SU-DHL-6 (cell line): ENCODE results near the gene FGF19.
A peak's percentile ranks its signal among the peaks of the same experiment; 100 is the strongest.

Experiments
- H2AFZ ChIP-seq: fragments of 200-600 bp; sonication (generic); 2 replicates; pipeline ENCODE4 v1.6.1; 2014; ENCODE audit warnings: low read depth, mild to moderate bottlenecking, moderate library complexity, mixed read lengths, antibody characterized with exemption, low read length; ENCODE audit not compliant: severe bottlenecking
- H3F3A ChIP-seq: fragments of 200-600 bp; shearing (Covaris generic); 2 replicates; pipeline ENCODE4 v1.6.0; 2016; ENCODE audit warnings: antibody characterized with exemption, mild to moderate bottlenecking; ENCODE audit not compliant: insufficient read depth
- H3K27ac ChIP-seq: fragments of 200-600 bp; sonication (generic); 2 replicates; pipeline ENCODE4 v1.5.1; 2016; ENCODE audit warnings: low read depth, mild to moderate bottlenecking, low read length, moderate library complexity, mixed read lengths
- H3K27me3 ChIP-seq: fragments of 200-600 bp; sonication (generic), shearing (Covaris generic); 2 replicates; pipeline ENCODE4 v1.6.0; 2014; ENCODE audit warnings: mild to moderate bottlenecking, low read length
- H3K36me3 ChIP-seq: fragments of 200-600 bp; sonication (generic); 2 replicates; pipeline ENCODE4 v1.6.1; 2014; ENCODE audit warnings: mild to moderate bottlenecking, low read length, mixed read lengths
- H3K4me2 ChIP-seq: fragments of 300-600, 200-600 bp; shearing (Covaris generic), sonication (generic); 2 replicates; pipeline ENCODE4 v1.6.0; 2014; ENCODE audit warnings: low read length, low read depth, mild to moderate bottlenecking; ENCODE audit not compliant: poor library complexity, severe bottlenecking
- H3K4me3 ChIP-seq: fragments of 200-600 bp; sonication (generic); 2 replicates; pipeline ENCODE4 v1.5.1; 2014; ENCODE audit warnings: antibody characterized with exemption, low read length, mild to moderate bottlenecking, mixed read lengths; ENCODE audit not compliant: insufficient read depth, poor library complexity, severe bottlenecking
- H3K79me2 ChIP-seq: fragments of 200-600 bp; sonication (generic); 2 replicates; pipeline ENCODE4 v1.6.1; 2014; ENCODE audit warnings: mild to moderate bottlenecking, low read length, moderate library complexity; ENCODE audit not compliant: insufficient read depth
- H3K9ac ChIP-seq: fragments of 200-600 bp; sonication (generic); 2 replicates; pipeline ENCODE4 v1.7.0; 2014; ENCODE audit warnings: mild to moderate bottlenecking, low read length
- H3K9me2 ChIP-seq: fragments of 200-600 bp; sonication (generic); replicated peaks from 2 replicates; pipeline ENCODE4 v1.6.1; 2014; ENCODE audit warnings: low read length; ENCODE audit not compliant: insufficient read depth
- H3K9me3 ChIP-seq: fragments of 200-600 bp; sonication (generic); 2 replicates; pipeline ENCODE4 v1.6.1; 2014; ENCODE audit warnings: low read length, mixed read lengths; ENCODE audit not compliant: insufficient read depth
- H4K20me1 ChIP-seq: fragments of 200-600 bp; sonication (generic); 2 replicates; pipeline ENCODE4 v1.6.1; 2014; ENCODE audit warnings: low read depth, mild to moderate bottlenecking, antibody characterized with exemption, low read length, moderate library complexity, mixed read lengths
- EZH2phosphoT487 ChIP-seq: fragments of 200-600 bp; sonication (generic), shearing (Covaris generic); conservative IDR thresholded peaks from 2 replicates; pipeline ENCODE4 v1.6.1; 2018; ENCODE audit warnings: mild to moderate bottlenecking, antibody characterized with exemption, low read length, moderate library complexity, mixed read lengths
- TF ChIP-seq, protein P1 (sequence below): fragments of 200-600 bp; sonication (generic); IDR thresholded peaks from one replicate; pipeline ENCODE4 v1.5.1; 2017; ENCODE audit warnings: antibody characterized with exemption, mild to moderate bottlenecking, low read length, moderate library complexity; ENCODE audit not compliant: insufficient read depth, poor library complexity, severe bottlenecking

Gene FGF19

DNA sequence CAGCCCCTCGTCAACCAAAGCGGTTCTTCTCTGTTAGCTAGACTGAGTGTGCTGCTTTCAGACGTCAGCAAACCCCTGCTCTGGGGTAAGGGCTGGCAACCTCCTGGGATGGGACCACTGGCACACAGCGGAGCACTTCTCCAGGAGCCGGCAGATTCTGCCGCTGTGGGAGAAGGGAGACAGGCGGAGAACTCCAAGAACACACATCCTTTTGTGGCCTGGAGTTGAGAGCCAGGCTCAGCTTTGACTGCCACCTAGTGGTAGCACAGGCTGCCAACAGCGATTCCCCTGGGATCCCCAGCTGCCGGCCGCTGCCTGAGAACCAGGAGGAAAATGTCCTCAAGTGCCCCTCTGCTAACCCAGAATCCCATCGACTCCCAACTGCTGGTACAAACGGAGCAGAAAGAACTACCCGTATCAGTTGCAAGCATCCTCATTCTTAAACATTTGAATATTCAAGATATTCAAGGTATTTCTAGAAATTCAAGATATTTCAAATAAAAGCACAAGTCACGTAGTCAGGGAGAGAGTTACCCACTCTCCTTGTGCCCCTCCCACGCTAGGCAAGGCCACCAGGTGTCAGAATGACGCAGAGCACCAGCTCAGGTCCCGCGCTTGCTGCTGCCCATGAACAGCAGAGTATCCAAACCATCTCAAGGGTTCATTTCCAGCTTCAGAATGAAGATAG lies 33.5 kb downstream of the FGF19 start:
- TF ChIP-seq, protein P1, sequence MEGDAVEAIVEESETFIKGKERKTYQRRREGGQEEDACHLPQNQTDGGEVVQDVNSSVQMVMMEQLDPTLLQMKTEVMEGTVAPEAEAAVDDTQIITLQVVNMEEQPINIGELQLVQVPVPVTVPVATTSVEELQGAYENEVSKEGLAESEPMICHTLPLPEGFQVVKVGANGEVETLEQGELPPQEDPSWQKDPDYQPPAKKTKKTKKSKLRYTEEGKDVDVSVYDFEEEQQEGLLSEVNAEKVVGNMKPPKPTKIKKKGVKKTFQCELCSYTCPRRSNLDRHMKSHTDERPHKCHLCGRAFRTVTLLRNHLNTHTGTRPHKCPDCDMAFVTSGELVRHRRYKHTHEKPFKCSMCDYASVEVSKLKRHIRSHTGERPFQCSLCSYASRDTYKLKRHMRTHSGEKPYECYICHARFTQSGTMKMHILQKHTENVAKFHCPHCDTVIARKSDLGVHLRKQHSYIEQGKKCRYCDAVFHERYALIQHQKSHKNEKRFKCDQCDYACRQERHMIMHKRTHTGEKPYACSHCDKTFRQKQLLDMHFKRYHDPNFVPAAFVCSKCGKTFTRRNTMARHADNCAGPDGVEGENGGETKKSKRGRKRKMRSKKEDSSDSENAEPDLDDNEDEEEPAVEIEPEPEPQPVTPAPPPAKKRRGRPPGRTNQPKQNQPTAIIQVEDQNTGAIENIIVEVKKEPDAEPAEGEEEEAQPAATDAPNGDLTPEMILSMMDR, result peak; percentile 83
- TF ChIP-seq EZH2phosphoT487, result no peak
- Histone ChIP-seq H2AFZ (no peak overlapping the region), H3K4me3 (no peak overlapping the region), H3K9ac (no peak overlapping the region), H3K79me2 (peaks cover 24% of the 10 kb centered on the region), H3K36me3 (no peaks in the 10 kb centered on the region), H3K9me2 (no peaks in the 10 kb centered on the region), H4K20me1 (no peaks in the 10 kb centered on the region; the same call in 1 of the 2 replicates), H3K27ac (no peak overlapping the region), H3F3A (no peaks in the 10 kb centered on the region), H3K4me2 (no peak overlapping the region), H3K27me3 (no peaks in the 10 kb centered on the region), H3K9me3 (no peaks in the 10 kb centered on the region)

DNA sequence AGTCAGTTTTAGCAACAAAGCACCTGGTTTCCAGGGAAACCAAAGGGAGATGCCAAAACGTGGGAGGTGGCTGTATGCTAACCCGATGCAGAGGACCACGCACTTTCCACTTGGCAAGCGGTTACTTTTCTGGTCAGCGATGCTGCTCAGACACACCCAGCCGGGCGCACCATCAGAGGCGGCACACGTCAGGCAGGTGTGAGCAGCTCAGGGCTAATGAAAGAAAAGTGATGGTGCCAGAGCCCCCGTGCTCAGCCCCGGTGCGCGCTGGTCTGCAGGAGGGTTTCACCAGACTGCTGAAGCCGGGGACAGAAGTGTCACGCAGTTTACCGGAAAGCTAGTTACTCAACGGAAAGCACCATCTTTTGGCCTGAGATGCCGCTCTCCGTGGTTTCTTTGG lies 34.3 kb downstream of the FGF19 start:
- Histone ChIP-seq H4K20me1 (no peaks in the 10 kb centered on the region; the same call in 1 of the 2 replicates), H3K27me3 (no peaks in the 10 kb centered on the region), H3K9ac (no peak overlapping the region), H2AFZ (no peak overlapping the region), H3K4me2 (no peak overlapping the region), H3K79me2 (peaks cover 17% of the 10 kb centered on the region), H3K9me3 (no peaks in the 10 kb centered on the region), H3F3A (no peaks in the 10 kb centered on the region), H3K4me3 (no peak overlapping the region), H3K36me3 (no peaks in the 10 kb centered on the region), H3K27ac (no peak overlapping the region), H3K9me2 (no peaks in the 10 kb centered on the region)
- TF ChIP-seq, protein P1, result no peak
- TF ChIP-seq EZH2phosphoT487, result no peak

DNA sequence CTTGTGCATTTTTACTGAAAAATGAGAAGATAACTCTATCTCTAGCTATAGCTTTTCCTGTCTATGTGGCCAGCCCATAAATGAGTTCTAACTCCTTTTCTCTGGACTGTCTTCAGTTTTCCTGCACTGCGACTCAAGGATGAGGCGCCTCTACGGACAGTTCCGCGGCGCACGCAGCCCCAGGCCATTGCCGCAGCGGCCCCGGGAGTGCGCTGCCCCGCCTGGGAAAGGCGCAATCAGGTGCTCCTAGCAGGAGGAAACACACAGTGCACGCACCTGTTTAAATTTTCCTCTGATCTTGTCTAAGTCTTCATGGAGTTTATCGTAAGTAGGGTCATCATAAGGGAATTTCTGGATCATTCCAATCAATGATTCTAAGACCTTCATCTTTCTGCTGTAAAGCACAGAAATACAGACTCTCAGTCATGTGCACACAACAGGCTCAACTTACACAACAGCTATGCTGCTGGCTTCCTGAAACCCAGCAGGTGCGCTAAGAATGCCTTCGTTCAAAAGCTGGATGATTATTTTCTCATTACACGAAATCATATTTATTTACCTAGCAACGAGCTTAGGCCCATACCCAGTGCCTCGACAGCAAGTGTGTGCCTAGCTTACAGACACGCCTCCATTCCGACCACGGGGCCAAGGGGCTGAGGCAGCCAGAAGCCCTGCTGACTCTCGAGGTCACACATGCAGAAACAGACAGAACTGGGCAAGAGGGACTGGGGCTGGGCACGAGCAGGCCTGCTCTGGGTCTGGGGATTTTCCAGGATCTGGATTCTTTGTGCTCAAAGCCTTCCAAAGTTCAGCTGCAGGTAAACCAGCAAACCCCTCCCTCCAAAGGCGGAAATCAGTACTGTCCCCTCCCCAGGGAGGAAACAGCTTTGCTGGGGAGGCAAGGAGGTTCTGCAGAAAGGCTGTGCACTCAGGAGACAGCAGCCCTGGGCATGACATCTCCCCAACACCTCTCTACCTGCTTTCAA lies 35.9 kb downstream of the FGF19 start:
- Histone ChIP-seq H3K9me2 (no peaks in the 10 kb centered on the region), H3K36me3 (no peaks in the 10 kb centered on the region)
- TF ChIP-seq, protein P1, result no peak
- TF ChIP-seq EZH2phosphoT487, result no peak

More for the DNA sequence above, 35.9 kb downstream of the FGF19 start:
- Histone ChIP-seq H3K9me3 (no peaks in the 10 kb centered on the region), H3K4me3 (no peak overlapping the region), H2AFZ (no peak overlapping the region), H3K79me2 (peaks cover 2% of the 10 kb centered on the region; the same call in 1 of the 2 replicates), H3F3A (no peaks in the 10 kb centered on the region), H4K20me1 (no peaks in the 10 kb centered on the region), H3K27ac (no peak overlapping the region), H3K4me2 (no peak overlapping the region), H3K9ac (no peak overlapping the region), H3K27me3 (no peaks in the 10 kb centered on the region)
